NB4 (cell line): ENCODE results near the gene CDC23.

Experiments
- MYC ChIP-seq: IDR thresholded peaks from 2 replicates; pipeline ENCODE4 v1.6.1; 2011; ENCODE audit warnings: low read depth, low read length
- POLR2A ChIP-seq: IDR thresholded peaks from 2 replicates; pipeline ENCODE4 v1.6.1; 2011; ENCODE audit warnings: mild to moderate bottlenecking; ENCODE audit not compliant: insufficient read length; ENCODE audit errors: extremely low read depth
- TF ChIP-seq, protein P1 (sequence below): IDR thresholded peaks from one replicate; pipeline ENCODE4 v1.5.1; 2012; ENCODE audit warnings: low read depth, low read length
- TF ChIP-seq, protein P2 (sequence below): IDR thresholded peaks from 2 replicates; pipeline ENCODE4 v1.6.1; 2011; ENCODE audit warnings: low read depth, low read length

DNA sequence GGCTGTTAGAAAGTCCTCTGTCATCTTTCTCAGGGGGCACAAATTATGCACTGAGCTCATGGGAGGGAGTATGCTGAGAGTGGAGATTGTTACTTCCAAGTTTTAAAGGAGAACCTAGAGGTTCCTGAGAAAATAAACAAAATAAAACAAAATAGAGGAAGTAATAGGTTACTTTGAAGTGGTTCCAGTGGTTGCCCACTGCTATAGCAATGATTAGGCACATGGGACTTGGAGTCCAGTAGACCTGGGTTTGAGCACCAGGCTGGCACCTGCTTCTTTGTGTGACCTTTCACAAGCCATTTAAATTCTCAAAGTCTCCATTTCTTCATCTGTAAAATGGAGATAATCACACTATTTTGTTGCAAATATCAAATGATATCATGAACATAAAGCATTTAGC, 13.8 kb upstream of the CDC23 start:
- TF ChIP-seq MYC (no peak), POLR2A (no peak)
- TF ChIP-seq, protein P1, sequence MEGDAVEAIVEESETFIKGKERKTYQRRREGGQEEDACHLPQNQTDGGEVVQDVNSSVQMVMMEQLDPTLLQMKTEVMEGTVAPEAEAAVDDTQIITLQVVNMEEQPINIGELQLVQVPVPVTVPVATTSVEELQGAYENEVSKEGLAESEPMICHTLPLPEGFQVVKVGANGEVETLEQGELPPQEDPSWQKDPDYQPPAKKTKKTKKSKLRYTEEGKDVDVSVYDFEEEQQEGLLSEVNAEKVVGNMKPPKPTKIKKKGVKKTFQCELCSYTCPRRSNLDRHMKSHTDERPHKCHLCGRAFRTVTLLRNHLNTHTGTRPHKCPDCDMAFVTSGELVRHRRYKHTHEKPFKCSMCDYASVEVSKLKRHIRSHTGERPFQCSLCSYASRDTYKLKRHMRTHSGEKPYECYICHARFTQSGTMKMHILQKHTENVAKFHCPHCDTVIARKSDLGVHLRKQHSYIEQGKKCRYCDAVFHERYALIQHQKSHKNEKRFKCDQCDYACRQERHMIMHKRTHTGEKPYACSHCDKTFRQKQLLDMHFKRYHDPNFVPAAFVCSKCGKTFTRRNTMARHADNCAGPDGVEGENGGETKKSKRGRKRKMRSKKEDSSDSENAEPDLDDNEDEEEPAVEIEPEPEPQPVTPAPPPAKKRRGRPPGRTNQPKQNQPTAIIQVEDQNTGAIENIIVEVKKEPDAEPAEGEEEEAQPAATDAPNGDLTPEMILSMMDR: no peak
- TF ChIP-seq, protein P2, sequence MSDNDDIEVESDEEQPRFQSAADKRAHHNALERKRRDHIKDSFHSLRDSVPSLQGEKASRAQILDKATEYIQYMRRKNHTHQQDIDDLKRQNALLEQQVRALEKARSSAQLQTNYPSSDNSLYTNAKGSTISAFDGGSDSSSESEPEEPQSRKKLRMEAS: no peak
